ENCODE results near the gene ROCK1.

DNA sequence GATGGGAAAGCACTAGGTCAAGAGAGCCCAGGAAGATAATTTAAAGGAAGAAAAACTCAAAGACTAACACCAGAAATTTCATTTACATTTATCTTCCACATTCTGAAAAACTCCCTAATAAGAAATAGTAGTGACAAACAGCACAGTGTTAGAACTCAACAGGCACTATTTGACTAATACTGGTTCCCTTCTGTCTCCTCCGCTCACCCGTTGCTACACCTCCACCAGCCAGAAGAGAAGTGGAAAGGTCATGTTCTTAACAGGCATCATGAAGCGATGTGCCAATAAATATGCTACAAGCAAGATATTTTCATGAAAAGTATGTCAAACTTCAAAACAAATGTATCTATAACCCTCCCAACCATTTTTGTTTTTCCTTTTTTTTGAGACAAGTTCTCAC, 5.7 kb downstream of the ROCK1 start:
- no peak for TF ChIP-seq POLR2A (IDR thresholded peaks at IDR 0.05)
- TF ChIP-seq, protein P1, sequence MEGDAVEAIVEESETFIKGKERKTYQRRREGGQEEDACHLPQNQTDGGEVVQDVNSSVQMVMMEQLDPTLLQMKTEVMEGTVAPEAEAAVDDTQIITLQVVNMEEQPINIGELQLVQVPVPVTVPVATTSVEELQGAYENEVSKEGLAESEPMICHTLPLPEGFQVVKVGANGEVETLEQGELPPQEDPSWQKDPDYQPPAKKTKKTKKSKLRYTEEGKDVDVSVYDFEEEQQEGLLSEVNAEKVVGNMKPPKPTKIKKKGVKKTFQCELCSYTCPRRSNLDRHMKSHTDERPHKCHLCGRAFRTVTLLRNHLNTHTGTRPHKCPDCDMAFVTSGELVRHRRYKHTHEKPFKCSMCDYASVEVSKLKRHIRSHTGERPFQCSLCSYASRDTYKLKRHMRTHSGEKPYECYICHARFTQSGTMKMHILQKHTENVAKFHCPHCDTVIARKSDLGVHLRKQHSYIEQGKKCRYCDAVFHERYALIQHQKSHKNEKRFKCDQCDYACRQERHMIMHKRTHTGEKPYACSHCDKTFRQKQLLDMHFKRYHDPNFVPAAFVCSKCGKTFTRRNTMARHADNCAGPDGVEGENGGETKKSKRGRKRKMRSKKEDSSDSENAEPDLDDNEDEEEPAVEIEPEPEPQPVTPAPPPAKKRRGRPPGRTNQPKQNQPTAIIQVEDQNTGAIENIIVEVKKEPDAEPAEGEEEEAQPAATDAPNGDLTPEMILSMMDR (IDR thresholded peaks at IDR 0.05) = no peak
